Astrocyte (in vitro differentiated cells and primary cell): Measurements from ENCODE around the gene TNFAIP8L3. TPM values are rescaled to one million over a fixed set of nuclear protein-coding genes. Genes with fewer than 3 reads are reported as not detected.

Source experiments
- DNase-seq: peaks from one replicate; pipeline ENCODE4 v3.0.0-alpha.2; 2010; ENCODE audit warnings: low read depth
- FAIRE-seq: peaks from 2 replicates; lab custom pipeline; 2011; peaks lifted over from hg19 to GRCh38; lab: Jason Lieb, UNC
- H2AFZ ChIP-seq: 2 replicates; pipeline ENCODE4 v1.6.0; 2012; ENCODE audit warnings: low read depth, low read length, inconsistent platforms
- H3K27ac ChIP-seq: 2 replicates; pipeline ENCODE4 v1.5.1; 2011; ENCODE audit warnings: low read depth, low read length, inconsistent platforms
- H3K27me3 ChIP-seq: 2 replicates; pipeline ENCODE4 v1.6.0; 2011; ENCODE audit warnings: low read length, inconsistent platforms; ENCODE audit not compliant: insufficient read depth
- H3K36me3 ChIP-seq: 2 replicates; pipeline ENCODE4 v1.5.1; 2011; ENCODE audit warnings: low read length, inconsistent platforms; ENCODE audit not compliant: insufficient read depth
- H3K4me1 ChIP-seq: 2 replicates; pipeline ENCODE4 v1.5.1; 2011; ENCODE audit warnings: low read length, inconsistent platforms; ENCODE audit not compliant: insufficient read depth
- H3K4me2 ChIP-seq: 2 replicates; pipeline ENCODE4 v1.6.0; 2012; ENCODE audit warnings: low read length, inconsistent platforms
- H3K4me3 ChIP-seq: 2 replicates; pipeline ENCODE4 v1.5.1; 2011; ENCODE audit warnings: low read depth, mild to moderate bottlenecking, low read length, inconsistent platforms; ENCODE audit not compliant: insufficient read depth
- H3K79me2 ChIP-seq: 2 replicates; pipeline ENCODE4 v1.6.0; 2012; ENCODE audit warnings: mild to moderate bottlenecking, low read length, inconsistent platforms; ENCODE audit not compliant: insufficient read depth
- H3K9ac ChIP-seq: 2 replicates; pipeline ENCODE4 v1.6.0; 2012; ENCODE audit warnings: mild to moderate bottlenecking, low read length, inconsistent platforms
- H3K9me3 ChIP-seq: 2 replicates; pipeline ENCODE4 v1.5.1; 2012; ENCODE audit warnings: low read depth, mild to moderate bottlenecking, low read length, inconsistent platforms; ENCODE audit not compliant: insufficient read depth
- H4K20me1 ChIP-seq: 2 replicates; pipeline ENCODE4 v1.6.0; 2012; ENCODE audit warnings: low read length, inconsistent platforms; ENCODE audit not compliant: insufficient read depth
- H3K27ac Mint-ChIP-seq: one replicate; pipeline ENCODE4 v1.8.0; 2021; ENCODE audit warnings: mild to moderate bottlenecking, mixed read lengths; ENCODE audit not compliant: unreplicated experiment
- H3K27me3 Mint-ChIP-seq: one replicate; pipeline ENCODE4 v1.8.0; 2021; ENCODE audit warnings: low read depth, mixed read lengths; ENCODE audit not compliant: unreplicated experiment
- H3K36me3 Mint-ChIP-seq: one replicate; pipeline ENCODE4 v1.8.0; 2021; ENCODE audit warnings: low read depth, mixed read lengths; ENCODE audit not compliant: unreplicated experiment
- H3K4me1 Mint-ChIP-seq: one replicate; pipeline ENCODE4 v1.8.0; 2021; ENCODE audit warnings: low read depth, mixed read lengths; ENCODE audit not compliant: unreplicated experiment
- H3K4me3 Mint-ChIP-seq: one replicate; pipeline ENCODE4 v1.8.0; 2021; ENCODE audit warnings: mild to moderate bottlenecking, moderate library complexity, mixed read lengths; ENCODE audit not compliant: unreplicated experiment
- H3K9me3 Mint-ChIP-seq: one replicate; pipeline ENCODE4 v1.8.0; 2021; ENCODE audit warnings: mild to moderate bottlenecking, mixed read lengths; ENCODE audit not compliant: unreplicated experiment
- EZH2 ChIP-seq: IDR thresholded peaks from 2 replicates; pipeline ENCODE4 v1.6.1; 2012; ENCODE audit warnings: mild to moderate bottlenecking, low read length, inconsistent platforms; ENCODE audit not compliant: insufficient read depth
- total RNA-seq: library from RNA; stranded (reverse); gene quantifications from 2 replicates; pipeline ENCODE4 v1.2.1, GENCODE V29; 2021
- TF ChIP-seq, protein P1 (sequence below): IDR thresholded peaks from 2 replicates; pipeline ENCODE4 v1.5.1; 2011; ENCODE audit warnings: low read depth, mild to moderate bottlenecking, inconsistent platforms, low read length, moderate library complexity; ENCODE audit not compliant: insufficient read depth

Gene TNFAIP8L3
- total RNA-seq, 1 donor from 2014 or later, result 1.1 TPM

DNA sequence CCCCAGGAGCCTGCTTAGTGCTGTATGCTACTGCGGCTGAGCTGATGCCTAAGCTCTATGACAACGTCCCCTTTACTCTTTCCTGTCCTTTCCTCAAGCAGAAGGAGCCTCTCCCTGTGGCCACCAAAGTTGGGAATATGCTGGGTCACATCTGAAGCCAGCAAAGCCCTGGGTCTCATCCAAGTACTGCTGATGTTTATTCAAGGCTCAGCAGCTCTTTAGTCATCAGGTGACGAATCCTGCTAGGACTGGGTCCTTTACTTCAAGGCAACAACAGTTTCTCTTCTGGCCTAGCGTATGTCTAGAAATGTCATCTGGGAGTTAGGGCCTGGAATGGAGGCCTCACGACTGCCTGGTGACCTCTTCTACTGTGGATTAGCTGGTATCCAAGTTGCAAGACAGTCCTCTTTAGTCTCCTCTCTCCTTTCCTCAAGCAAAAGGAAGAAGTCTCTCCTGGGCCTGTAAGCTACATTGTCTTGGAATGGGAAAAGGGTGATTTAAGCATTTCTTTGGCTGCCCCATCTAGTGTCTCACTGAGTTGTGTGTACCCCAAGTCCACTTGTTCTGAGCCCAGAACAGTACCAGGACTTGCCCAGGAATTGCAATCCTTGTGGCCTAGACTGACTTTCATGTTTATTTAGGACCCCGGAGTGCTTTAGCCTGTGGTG is 63.9 kb downstream of the TNFAIP8L3 start:
- Histone ChIP-seq H3K4me2 (peak overlapping the region; percentile 62), H3K9me3 (no peaks in the 10 kb centered on the region), H3K9ac (peak overlapping the region; percentile 63), H3K79me2 (no peaks in the 10 kb centered on the region), H3K4me3 (no peak overlapping the region), H4K20me1 (no peaks in the 10 kb centered on the region), H3K27me3 (no peaks in the 10 kb centered on the region), H2AFZ (peak overlapping the region; percentile 68), H3K4me1 (peaks cover 13% of the 10 kb centered on the region), H3K27ac (peak overlapping the region; percentile 59), H3K36me3 (no peaks in the 10 kb centered on the region)
- Mint-ChIP-seq H3K27ac (no peak overlapping the region), H3K9me3 (peaks cover 4% of the 10 kb centered on the region), H3K27me3 (peaks cover 4% of the 10 kb centered on the region), H3K36me3 (no peaks in the 10 kb centered on the region), H3K4me3 (no peak overlapping the region), H3K4me1 (no peaks in the 10 kb centered on the region)
- FAIRE-seq (peak; percentile 96), DNase-seq (peak; percentile 83)
- TF ChIP-seq, protein P1, sequence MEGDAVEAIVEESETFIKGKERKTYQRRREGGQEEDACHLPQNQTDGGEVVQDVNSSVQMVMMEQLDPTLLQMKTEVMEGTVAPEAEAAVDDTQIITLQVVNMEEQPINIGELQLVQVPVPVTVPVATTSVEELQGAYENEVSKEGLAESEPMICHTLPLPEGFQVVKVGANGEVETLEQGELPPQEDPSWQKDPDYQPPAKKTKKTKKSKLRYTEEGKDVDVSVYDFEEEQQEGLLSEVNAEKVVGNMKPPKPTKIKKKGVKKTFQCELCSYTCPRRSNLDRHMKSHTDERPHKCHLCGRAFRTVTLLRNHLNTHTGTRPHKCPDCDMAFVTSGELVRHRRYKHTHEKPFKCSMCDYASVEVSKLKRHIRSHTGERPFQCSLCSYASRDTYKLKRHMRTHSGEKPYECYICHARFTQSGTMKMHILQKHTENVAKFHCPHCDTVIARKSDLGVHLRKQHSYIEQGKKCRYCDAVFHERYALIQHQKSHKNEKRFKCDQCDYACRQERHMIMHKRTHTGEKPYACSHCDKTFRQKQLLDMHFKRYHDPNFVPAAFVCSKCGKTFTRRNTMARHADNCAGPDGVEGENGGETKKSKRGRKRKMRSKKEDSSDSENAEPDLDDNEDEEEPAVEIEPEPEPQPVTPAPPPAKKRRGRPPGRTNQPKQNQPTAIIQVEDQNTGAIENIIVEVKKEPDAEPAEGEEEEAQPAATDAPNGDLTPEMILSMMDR, result no peak
- TF ChIP-seq EZH2, result no peak

DNA sequence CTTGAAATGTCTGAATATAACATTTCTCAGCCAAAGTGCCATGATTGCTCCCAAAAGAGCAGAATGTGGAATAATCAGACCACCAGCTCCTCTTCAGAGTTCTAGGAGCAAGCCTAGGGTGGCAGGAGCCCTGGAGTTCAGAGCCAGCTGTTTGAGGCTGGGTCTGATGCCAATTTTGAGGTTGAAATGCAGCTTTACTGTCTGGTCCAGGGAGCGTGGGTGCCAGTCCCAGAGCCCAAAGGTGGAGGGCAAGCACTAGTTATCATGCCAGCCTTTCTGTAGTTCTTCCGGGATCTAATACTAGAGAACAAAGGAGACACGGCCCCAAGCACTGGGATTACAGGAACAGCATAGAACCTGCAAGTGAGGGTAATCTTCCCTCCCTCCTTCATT is 69.3 kb downstream of the TNFAIP8L3 start:
- Mint-ChIP-seq H3K36me3 (peaks cover 3% of the 10 kb centered on the region), H3K9me3 (peaks cover 4% of the 10 kb centered on the region), H3K27me3 (peaks cover 1% of the 10 kb centered on the region), H3K4me1 (no peaks in the 10 kb centered on the region), H3K27ac (no peak overlapping the region), H3K4me3 (no peak overlapping the region)
- peaks cover 4% of the 10 kb centered on the region for H3K4me1 ChIP-seq
- TF ChIP-seq, protein P1, result no peak
- no peak for TF ChIP-seq EZH2
- no peak overlapping the region for H3K4me3 ChIP-seq
- DNase-seq, result no peak
- H3K36me3 ChIP-seq, result no peaks in the 10 kb centered on the region
- H4K20me1 ChIP-seq, result no peaks in the 10 kb centered on the region
- no peak for FAIRE-seq
- no peaks in the 10 kb centered on the region for H3K79me2 ChIP-seq
- no peak overlapping the region for H3K9ac ChIP-seq
- no peak overlapping the region for H2AFZ ChIP-seq
- no peak overlapping the region for H3K27ac ChIP-seq
- no peak overlapping the region for H3K4me2 ChIP-seq
- no peaks in the 10 kb centered on the region for H3K27me3 ChIP-seq
- H3K9me3 ChIP-seq, result no peaks in the 10 kb centered on the region

DNA sequence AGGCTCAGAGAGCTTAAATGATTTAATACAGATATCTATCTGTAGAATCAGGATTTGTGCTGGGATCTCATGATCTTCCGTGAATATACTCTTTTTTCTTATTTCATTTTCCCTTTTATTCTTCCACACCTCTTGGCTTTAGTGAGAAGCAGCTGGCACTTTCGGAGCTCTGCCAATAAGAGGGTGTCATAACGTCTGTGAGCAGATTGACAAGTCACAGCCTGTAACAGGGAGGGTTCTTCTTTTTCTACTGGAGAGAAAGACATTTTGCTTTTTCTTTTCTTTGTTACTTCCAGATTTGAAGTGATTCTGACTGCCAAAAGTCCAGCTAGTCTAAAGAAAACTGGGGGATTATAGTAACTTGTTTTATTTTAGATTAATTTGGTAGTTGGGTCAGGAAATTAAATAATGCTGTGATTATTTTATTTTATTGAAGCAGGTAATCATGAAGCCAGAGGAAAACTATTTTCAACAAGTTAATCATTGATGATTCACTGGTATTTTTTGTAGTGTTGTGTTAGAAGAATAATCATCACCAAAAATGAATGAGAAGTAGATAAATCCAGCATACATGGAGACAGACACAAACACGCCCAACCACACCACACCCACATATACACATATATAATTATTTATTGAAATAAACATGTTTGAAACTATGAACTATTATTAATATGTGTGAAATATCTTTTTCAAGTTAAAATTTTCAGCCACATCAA is 69.8 kb downstream of the TNFAIP8L3 start:
- Histone ChIP-seq H3K79me2 (no peaks in the 10 kb centered on the region), H3K4me3 (no peak overlapping the region), H2AFZ (no peak overlapping the region), H3K9ac (no peak overlapping the region), H3K4me1 (no peaks in the 10 kb centered on the region), H3K27ac (no peak overlapping the region), H4K20me1 (no peaks in the 10 kb centered on the region), H3K4me2 (no peak overlapping the region), H3K9me3 (no peaks in the 10 kb centered on the region), H3K27me3 (no peaks in the 10 kb centered on the region), H3K36me3 (no peaks in the 10 kb centered on the region)
- FAIRE-seq (no peak), DNase-seq (no peak)
- no peak overlapping the region for H3K4me3 Mint-ChIP-seq
- H3K4me1 Mint-ChIP-seq, result no peaks in the 10 kb centered on the region
- TF ChIP-seq EZH2, result no peak
- TF ChIP-seq, protein P1, result no peak
- H3K27ac Mint-ChIP-seq, result no peak overlapping the region
- H3K9me3 Mint-ChIP-seq, result peaks cover 3% of the 10 kb centered on the region
- peaks cover 3% of the 10 kb centered on the region for H3K36me3 Mint-ChIP-seq
- no peaks in the 10 kb centered on the region for H3K27me3 Mint-ChIP-seq
